Nephron progenitor cell (in vitro differentiated cells): Measurements from ENCODE around the gene YJEFN3.

Experiments
- DNase-seq: peaks from one replicate; pipeline ENCODE4 v3.0.0; 2021
- H3K27ac Mint-ChIP-seq: 2 replicates; pipeline ENCODE4 v1.8.0; 2021; ENCODE audit warnings: mild to moderate bottlenecking, moderate library complexity, mixed read lengths
- H3K27me3 Mint-ChIP-seq: 2 replicates; pipeline ENCODE4 v1.8.0; 2021; ENCODE audit warnings: mild to moderate bottlenecking, low read depth, mixed read lengths; ENCODE audit not compliant: poor library complexity
- H3K36me3 Mint-ChIP-seq: 2 replicates; pipeline ENCODE4 v1.8.0; 2021; ENCODE audit warnings: low read depth, mixed read lengths
- H3K4me1 Mint-ChIP-seq: 2 replicates; pipeline ENCODE4 v1.8.0; 2021; ENCODE audit warnings: mixed read lengths
- H3K4me3 Mint-ChIP-seq: 2 replicates; pipeline ENCODE4 v1.8.0; 2021; ENCODE audit warnings: mild to moderate bottlenecking, moderate library complexity, mixed read lengths
- H3K9me3 Mint-ChIP-seq: 2 replicates; pipeline ENCODE4 v1.8.0; 2021; ENCODE audit warnings: mild to moderate bottlenecking, moderate library complexity, mixed read lengths
- TF ChIP-seq, protein P1 (sequence below): fragments of 200-600 bp; sonication (generic); IDR thresholded peaks from 2 replicates; pipeline ENCODE4 v1.5.0; 2021; ENCODE audit warnings: antibody characterized with exemption

The YJEFN3 gene

GRCh38 chr19:19508217-19508616 lies 20.5 kb upstream of the YJEFN3 start:
- TF ChIP-seq, protein P1, sequence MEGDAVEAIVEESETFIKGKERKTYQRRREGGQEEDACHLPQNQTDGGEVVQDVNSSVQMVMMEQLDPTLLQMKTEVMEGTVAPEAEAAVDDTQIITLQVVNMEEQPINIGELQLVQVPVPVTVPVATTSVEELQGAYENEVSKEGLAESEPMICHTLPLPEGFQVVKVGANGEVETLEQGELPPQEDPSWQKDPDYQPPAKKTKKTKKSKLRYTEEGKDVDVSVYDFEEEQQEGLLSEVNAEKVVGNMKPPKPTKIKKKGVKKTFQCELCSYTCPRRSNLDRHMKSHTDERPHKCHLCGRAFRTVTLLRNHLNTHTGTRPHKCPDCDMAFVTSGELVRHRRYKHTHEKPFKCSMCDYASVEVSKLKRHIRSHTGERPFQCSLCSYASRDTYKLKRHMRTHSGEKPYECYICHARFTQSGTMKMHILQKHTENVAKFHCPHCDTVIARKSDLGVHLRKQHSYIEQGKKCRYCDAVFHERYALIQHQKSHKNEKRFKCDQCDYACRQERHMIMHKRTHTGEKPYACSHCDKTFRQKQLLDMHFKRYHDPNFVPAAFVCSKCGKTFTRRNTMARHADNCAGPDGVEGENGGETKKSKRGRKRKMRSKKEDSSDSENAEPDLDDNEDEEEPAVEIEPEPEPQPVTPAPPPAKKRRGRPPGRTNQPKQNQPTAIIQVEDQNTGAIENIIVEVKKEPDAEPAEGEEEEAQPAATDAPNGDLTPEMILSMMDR = no peak
- H3K27ac Mint-ChIP-seq = peak overlapping the region; percentile 82
- no peaks in the 10 kb centered on the region for H3K27me3 Mint-ChIP-seq
- peaks cover 36% of the 10 kb centered on the region for H3K36me3 Mint-ChIP-seq
- no peaks in the 10 kb centered on the region for H3K9me3 Mint-ChIP-seq
- DNase-seq = no peak
- H3K4me1 Mint-ChIP-seq = peaks cover 25% of the 10 kb centered on the region
- H3K4me3 Mint-ChIP-seq = no peak overlapping the region

DNA sequence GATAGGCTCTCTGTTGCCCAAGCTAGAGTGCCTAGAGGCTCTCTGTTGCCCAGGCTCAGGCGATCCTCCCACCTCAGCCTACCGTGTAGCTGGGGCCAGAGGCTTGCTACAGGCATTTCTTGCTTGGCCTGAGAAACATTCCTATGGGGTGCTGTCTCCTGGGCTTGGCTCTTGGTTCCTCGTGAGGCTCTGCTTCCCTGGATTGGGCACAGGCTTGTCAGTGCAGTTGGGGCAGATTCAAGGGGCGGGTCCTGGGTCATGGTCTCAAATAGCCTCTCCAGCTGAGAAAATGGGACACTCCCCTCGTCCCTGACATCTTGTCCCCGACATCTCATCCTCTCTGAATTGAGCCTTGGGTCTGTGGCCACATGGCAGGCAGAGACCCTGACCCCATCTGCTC lies 18.3 kb upstream of the YJEFN3 start:
- no peak for DNase-seq
- Mint-ChIP-seq H3K36me3 (peaks cover 24% of the 10 kb centered on the region), H3K4me3 (no peak overlapping the region), H3K9me3 (no peaks in the 10 kb centered on the region), H3K27me3 (no peaks in the 10 kb centered on the region), H3K4me1 (peaks cover 25% of the 10 kb centered on the region), H3K27ac (no peak overlapping the region)
- TF ChIP-seq, protein P1 = no peak

DNA sequence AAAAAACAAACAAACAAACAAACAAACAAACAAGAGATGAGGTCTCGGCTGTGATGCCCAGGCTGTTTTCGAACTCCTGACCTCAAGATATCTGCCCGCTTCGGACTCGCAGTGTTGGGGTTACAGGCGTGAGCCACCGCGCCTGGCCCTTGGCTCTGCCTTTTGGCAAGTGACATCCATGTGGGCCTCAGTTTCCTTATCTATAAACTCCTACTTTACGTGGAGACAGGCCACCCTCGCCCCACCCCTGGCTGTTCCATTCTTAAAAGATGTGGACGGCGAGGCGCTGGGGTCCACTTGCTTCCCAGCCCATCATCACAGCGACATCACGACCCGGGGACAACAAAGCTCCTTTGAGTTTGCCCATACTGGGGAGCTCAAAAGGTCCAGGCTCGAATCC lies 15.0 kb upstream of the YJEFN3 start:
- peaks cover 11% of the 10 kb centered on the region for H3K36me3 Mint-ChIP-seq
- peaks cover 16% of the 10 kb centered on the region for H3K4me1 Mint-ChIP-seq
- TF ChIP-seq, protein P1 = no peak
- no peaks in the 10 kb centered on the region for H3K27me3 Mint-ChIP-seq
- no peak for DNase-seq
- no peak overlapping the region for H3K4me3 Mint-ChIP-seq
- H3K9me3 Mint-ChIP-seq = no peaks in the 10 kb centered on the region
- H3K27ac Mint-ChIP-seq = no peak overlapping the region

DNA sequence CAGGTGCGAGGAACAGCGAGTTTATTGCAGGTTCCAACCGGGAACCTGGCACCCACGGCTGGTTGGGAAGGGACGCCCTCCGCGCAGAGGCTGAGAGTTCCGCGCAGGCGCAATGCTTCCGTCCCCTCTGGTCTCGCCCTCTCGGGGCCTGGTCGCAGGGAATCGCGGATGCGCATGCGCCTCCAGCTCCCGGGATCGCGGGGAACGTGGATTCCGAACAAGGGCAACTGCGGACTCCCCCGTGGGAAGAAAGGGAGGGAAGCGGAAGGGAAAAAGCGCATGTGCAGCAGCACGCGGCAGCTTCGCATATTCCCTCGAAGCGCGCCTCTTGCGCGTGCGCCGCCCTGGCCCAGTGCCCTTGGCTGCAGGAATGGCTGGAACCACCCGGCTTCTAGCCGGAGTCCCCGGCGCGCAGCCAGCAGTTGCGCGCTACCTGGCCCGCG lies 14.5 kb upstream of the YJEFN3 start:
- Mint-ChIP-seq H3K4me3 (no peak overlapping the region), H3K4me1 (peaks cover 19% of the 10 kb centered on the region), H3K27me3 (no peaks in the 10 kb centered on the region), H3K36me3 (peaks cover 15% of the 10 kb centered on the region), H3K9me3 (no peaks in the 10 kb centered on the region), H3K27ac (no peak overlapping the region)
- TF ChIP-seq, protein P1 = no peak
- no peak for DNase-seq

DNA sequence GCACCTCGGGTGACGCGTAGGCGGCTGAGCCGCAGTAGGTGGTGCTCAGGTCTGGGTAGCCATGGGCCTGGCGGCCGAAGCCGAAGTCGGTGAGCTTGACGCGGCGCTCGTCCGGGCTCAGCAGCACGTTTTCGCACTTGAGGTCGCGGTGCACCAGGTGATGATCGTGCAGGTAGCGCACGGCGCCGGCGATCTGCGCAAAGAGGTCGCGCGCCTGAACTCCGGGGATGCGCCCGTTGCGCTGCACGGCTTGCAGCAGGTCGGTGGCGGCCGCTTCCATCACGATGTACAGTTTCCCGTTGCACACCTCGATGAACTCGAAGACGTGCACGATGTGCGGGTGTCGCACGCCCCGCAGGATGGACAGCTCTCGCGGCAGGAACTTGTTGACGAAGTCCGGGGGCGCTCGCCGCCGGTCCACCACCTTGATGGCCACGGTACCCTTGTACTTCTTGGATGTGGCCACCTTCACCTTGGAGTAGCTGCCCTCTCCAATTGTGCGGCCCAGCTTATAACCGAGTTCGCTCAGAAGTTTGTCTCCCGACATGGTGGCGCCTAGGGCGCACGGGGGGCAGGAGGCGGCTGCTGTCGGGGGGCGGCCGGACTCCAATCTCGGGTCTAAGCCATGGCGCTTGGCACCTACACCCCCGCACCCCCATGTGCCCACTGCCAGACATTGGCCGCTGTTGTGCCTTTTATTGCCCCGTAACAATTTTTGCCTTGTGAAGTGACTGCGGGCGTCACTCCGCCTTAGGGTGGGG lies 13.7 kb upstream of the YJEFN3 start, which contains the start of gene TSSK6:
TSSK6 (minus strand) TSS at position 668 of the 761 bp plus-strand sequence; CDS start at position 547, 121 bp downstream.
- Mint-ChIP-seq H3K4me1 (peaks cover 25% of the 10 kb centered on the region), H3K9me3 (no peaks in the 10 kb centered on the region), H3K4me3 (peak within 1 kb of the TSS; percentile 93), H3K27ac (peak within 1 kb of the TSS; percentile 86), H3K27me3 (no peaks in the 10 kb centered on the region), H3K36me3 (peaks cover 23% of the 10 kb centered on the region)
- no peak for DNase-seq
- TF ChIP-seq, protein P1 = no peak
